ENCODE measurements around the gene FNTB. TPM values are rescaled to one million over a fixed set of nuclear protein-coding genes. Genes with fewer than 3 reads are reported as not detected.
A peak's percentile ranks its signal among the peaks of the same experiment; 100 is the strongest.

Gene FNTB
- total RNA-seq, 1 experiment from 2014 or later, result 14.2 TPM

GRCh38 chr14:64944861-64945260, 41.8 kb upstream of the FNTB start (continued):
- TF ChIP-seq ZNF121 (CRISPR knock-in tag; IDR thresholded peaks at IDR 0.05), result 0 out of 2 replicates have a peak, but pooled peaks have one; percentile 7
- no peak for TF ChIP-seq MXD4 (CRISPR knock-in tag; IDR thresholded peaks at IDR 0.05; ENCODE audit: borderline replicate concordance)
- no peak for TF ChIP-seq NR2C2 (CRISPR knock-in tag; IDR thresholded peaks at IDR 0.05)
- TF ChIP-seq CDX4 (CRISPR knock-in tag; IDR thresholded peaks at IDR 0.05; ENCODE audit: borderline replicate concordance), result no peak
- no peak for TF ChIP-seq SMAD3 (CRISPR knock-in tag; IDR thresholded peaks at IDR 0.05; ENCODE audit: borderline replicate concordance)

GRCh38 chr14:64945431-64946178, 41.1 kb upstream of the FNTB start:
- POLR2A ChIA-PET, result no interaction called here
- ATAC-seq, result no peak
- no peak overlapping the region for H3K27ac Mint-ChIP-seq

More at GRCh38 chr14:64945431-64946178, 41.1 kb upstream of the FNTB start:
- Mint-ChIP-seq H3K4me1 (peaks cover 24% of the 10 kb centered on the region), H3K4me3 (no peak overlapping the region), H3K27me3 (ENCODE audit: low read depth) (no peaks in the 10 kb centered on the region), H3K36me3 (peaks cover 13% of the 10 kb centered on the region), H3K9me3 (no peaks in the 10 kb centered on the region)
- CTCF ChIA-PET, result interaction anchor here (0.9 kb wide), 1 partner anchor 11 kb away, joined by 3 read pairs; no protein-coding TSS in a partner anchor
- no peak for TF ChIP-seq NR3C1 (CRISPR knock-in tag; conservative IDR thresholded peaks at IDR 0.05; ENCODE audit: low read depth)
- TF ChIP-seq, protein P1, sequence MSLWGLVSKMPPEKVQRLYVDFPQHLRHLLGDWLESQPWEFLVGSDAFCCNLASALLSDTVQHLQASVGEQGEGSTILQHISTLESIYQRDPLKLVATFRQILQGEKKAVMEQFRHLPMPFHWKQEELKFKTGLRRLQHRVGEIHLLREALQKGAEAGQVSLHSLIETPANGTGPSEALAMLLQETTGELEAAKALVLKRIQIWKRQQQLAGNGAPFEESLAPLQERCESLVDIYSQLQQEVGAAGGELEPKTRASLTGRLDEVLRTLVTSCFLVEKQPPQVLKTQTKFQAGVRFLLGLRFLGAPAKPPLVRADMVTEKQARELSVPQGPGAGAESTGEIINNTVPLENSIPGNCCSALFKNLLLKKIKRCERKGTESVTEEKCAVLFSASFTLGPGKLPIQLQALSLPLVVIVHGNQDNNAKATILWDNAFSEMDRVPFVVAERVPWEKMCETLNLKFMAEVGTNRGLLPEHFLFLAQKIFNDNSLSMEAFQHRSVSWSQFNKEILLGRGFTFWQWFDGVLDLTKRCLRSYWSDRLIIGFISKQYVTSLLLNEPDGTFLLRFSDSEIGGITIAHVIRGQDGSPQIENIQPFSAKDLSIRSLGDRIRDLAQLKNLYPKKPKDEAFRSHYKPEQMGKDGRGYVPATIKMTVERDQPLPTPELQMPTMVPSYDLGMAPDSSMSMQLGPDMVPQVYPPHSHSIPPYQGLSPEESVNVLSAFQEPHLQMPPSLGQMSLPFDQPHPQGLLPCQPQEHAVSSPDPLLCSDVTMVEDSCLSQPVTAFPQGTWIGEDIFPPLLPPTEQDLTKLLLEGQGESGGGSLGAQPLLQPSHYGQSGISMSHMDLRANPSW (CRISPR knock-in tag; conservative IDR thresholded peaks at IDR 0.05; ENCODE audit: low read depth), result no peak
- TF ChIP-seq, protein P2, sequence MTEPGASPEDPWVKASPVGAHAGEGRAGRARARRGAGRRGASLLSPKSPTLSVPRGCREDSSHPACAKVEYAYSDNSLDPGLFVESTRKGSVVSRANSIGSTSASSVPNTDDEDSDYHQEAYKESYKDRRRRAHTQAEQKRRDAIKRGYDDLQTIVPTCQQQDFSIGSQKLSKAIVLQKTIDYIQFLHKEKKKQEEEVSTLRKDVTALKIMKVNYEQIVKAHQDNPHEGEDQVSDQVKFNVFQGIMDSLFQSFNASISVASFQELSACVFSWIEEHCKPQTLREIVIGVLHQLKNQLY (CRISPR knock-in tag; IDR thresholded peaks at IDR 0.05), result no peak
- no peak for TF ChIP-seq CREM (CRISPR knock-in tag; IDR thresholded peaks at IDR 0.05)
- TF ChIP-seq USF2 (CRISPR knock-in tag; IDR thresholded peaks at IDR 0.05), result no peak
- no peak for TF ChIP-seq JAZF1 (CRISPR knock-in tag; IDR thresholded peaks at IDR 0.05)
- no peak for TF ChIP-seq CDX4 (CRISPR knock-in tag; IDR thresholded peaks at IDR 0.05; ENCODE audit: borderline replicate concordance)
- TF ChIP-seq NR1H2 (CRISPR knock-in tag; IDR thresholded peaks at IDR 0.05), result no peak
- TF ChIP-seq ATF1 (CRISPR knock-in tag; IDR thresholded peaks at IDR 0.05), result no peak
- TF ChIP-seq ZNF263 (CRISPR knock-in tag; IDR thresholded peaks at IDR 0.05; ENCODE audit: low read depth), result no peak
- no peak for TF ChIP-seq NFYB (CRISPR knock-in tag; conservative IDR thresholded peaks at IDR 0.05; ENCODE audit: low read depth)
- TF ChIP-seq, protein P3, sequence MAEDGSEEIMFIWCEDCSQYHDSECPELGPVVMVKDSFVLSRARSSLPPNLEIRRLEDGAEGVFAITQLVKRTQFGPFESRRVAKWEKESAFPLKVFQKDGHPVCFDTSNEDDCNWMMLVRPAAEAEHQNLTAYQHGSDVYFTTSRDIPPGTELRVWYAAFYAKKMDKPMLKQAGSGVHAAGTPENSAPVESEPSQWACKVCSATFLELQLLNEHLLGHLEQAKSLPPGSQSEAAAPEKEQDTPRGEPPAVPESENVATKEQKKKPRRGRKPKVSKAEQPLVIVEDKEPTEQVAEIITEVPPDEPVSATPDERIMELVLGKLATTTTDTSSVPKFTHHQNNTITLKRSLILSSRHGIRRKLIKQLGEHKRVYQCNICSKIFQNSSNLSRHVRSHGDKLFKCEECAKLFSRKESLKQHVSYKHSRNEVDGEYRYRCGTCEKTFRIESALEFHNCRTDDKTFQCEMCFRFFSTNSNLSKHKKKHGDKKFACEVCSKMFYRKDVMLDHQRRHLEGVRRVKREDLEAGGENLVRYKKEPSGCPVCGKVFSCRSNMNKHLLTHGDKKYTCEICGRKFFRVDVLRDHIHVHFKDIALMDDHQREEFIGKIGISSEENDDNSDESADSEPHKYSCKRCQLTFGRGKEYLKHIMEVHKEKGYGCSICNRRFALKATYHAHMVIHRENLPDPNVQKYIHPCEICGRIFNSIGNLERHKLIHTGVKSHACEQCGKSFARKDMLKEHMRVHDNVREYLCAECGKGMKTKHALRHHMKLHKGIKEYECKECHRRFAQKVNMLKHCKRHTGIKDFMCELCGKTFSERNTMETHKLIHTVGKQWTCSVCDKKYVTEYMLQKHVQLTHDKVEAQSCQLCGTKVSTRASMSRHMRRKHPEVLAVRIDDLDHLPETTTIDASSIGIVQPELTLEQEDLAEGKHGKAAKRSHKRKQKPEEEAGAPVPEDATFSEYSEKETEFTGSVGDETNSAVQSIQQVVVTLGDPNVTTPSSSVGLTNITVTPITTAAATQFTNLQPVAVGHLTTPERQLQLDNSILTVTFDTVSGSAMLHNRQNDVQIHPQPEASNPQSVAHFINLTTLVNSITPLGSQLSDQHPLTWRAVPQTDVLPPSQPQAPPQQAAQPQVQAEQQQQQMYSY (CRISPR knock-in tag; IDR thresholded peaks at IDR 0.05), result no peak
- TF ChIP-seq FOXP1 (CRISPR knock-in tag; IDR thresholded peaks at IDR 0.05; ENCODE audit: borderline replicate concordance), result no peak
- no peak for TF ChIP-seq ZNF138 (CRISPR knock-in tag; conservative IDR thresholded peaks at IDR 0.05)
- TF ChIP-seq TEAD4 (CRISPR knock-in tag; IDR thresholded peaks at IDR 0.05), result no peak
- no peak for TF ChIP-seq CBFB (CRISPR knock-in tag; IDR thresholded peaks at IDR 0.05; ENCODE audit: low read depth)
- TF ChIP-seq NFE2L1 (CRISPR knock-in tag; IDR thresholded peaks at IDR 0.05), result no peak
- no peak for TF ChIP-seq RELA (CRISPR knock-in tag; IDR thresholded peaks at IDR 0.05; ENCODE audit: borderline replicate concordance)
- TF ChIP-seq ZBTB21 (CRISPR knock-in tag; IDR thresholded peaks at IDR 0.05; ENCODE audit: borderline replicate concordance), result no peak
- DNase-seq (ENCODE audit: low spot score), result no peak
